Colonic mucosa (tissue), 4 donors: ENCODE measurements around the gene PLRG1. TPM values are rescaled to one million over a fixed set of nuclear protein-coding genes. Genes with fewer than 3 reads are reported as not detected.

Experiments used
- DNase-seq: peaks from one replicate; pipeline ENCODE4 v3.0.0-alpha.2; 2020
- H3K27ac ChIP-seq: fragments of 200-600 bp; one replicate; pipeline ENCODE4 v1.8.0; 2021
- H3K27me3 ChIP-seq: fragments of 200-600 bp; one replicate; pipeline ENCODE4 v1.8.0; 2021
- H3K36me3 ChIP-seq: fragments of 200-600 bp; one replicate; pipeline ENCODE4 v1.8.0; 2021
- H3K4me1 ChIP-seq: fragments of 200-600 bp; one replicate; pipeline ENCODE4 v1.8.0; 2021; ENCODE audit warnings: mild to moderate bottlenecking
- H3K4me3 ChIP-seq: fragments of 200-600 bp; one replicate; pipeline ENCODE4 v1.8.0; 2021
- H3K9ac ChIP-seq, 2 donors: one replicate each; pipeline ENCODE4 v1.7.0; 2013; ENCODE audit warnings: control low read depth in 2 of 2, low read depth in 2 of 2, low read length in 2 of 2
- H3K9me3 ChIP-seq: fragments of 200-600 bp; one replicate; pipeline ENCODE4 v1.8.0; 2021
- CTCF ChIP-seq: fragments of 200-600 bp; IDR thresholded peaks from one replicate; pipeline ENCODE4 v1.8.0; 2022; ENCODE audit warnings: antibody characterized with exemption, mild to moderate bottlenecking
- intact Hi-C: fragments of 100-400 bp; cut with DNase I; formaldehyde crosslinking; loops from one replicate; pipeline ENCODE4 v1.14.1; 2022
- total RNA-seq, 2 donors: library from RNA; stranded (reverse); fragmentation: NEBNext Ultra II Directional in 1 of 2; extraction: Animal tissue kit (Norgen Biotek cat#: 25700) in 1 of 2; gene quantifications; one replicate each; pipeline ENCODE4 v1.2.1, GENCODE V29; 2021
- donor health status: healthy.
- donor health status: DM: no; HTN: no; CAD: no.
- donor health status: DM: no; HTN: no; CAD: no.

Gene PLRG1
- total RNA-seq, 2 donors from 2014 or later, result 60.4 to 74.3 TPM

GRCh38 chr4:154569584-154569983, 19.4 kb upstream of the PLRG1 start:
- Histone ChIP-seq H3K36me3 (no peaks in the 10 kb centered on the region), H3K9ac (no peak overlapping the region), H3K27ac (no peak overlapping the region), H3K4me3 (no peak overlapping the region), H3K9me3 (no peaks in the 10 kb centered on the region), H3K4me1 (no peaks in the 10 kb centered on the region), H3K27me3 (no peaks in the 10 kb centered on the region)
- no peak for TF ChIP-seq CTCF
- no peak for DNase-seq
- intact Hi-C loops, result no loop called here

- H3K27me3 ChIP-seq, result no peaks in the 10 kb centered on the region
- H3K4me1 ChIP-seq, result no peaks in the 10 kb centered on the region
- TF ChIP-seq CTCF, result no peak
- H3K36me3 ChIP-seq, result no peaks in the 10 kb centered on the region
- DNase-seq, result no peak
- intact Hi-C loops, result no loop called here
- H3K4me3 ChIP-seq, result no peak overlapping the region
- H3K9me3 ChIP-seq, result no peaks in the 10 kb centered on the region
- no peak overlapping the region for H3K27ac ChIP-seq
- no peak overlapping the region for H3K9ac ChIP-seq
Measured at GRCh38 chr4:154569028-154569427, 18.8 kb upstream of the PLRG1 start.

- Histone ChIP-seq H3K4me1 (no peaks in the 10 kb centered on the region), H3K9ac (no peak overlapping the region), H3K27ac (no peak overlapping the region), H3K9me3 (no peaks in the 10 kb centered on the region), H3K4me3 (no peak overlapping the region), H3K27me3 (no peaks in the 10 kb centered on the region), H3K36me3 (no peaks in the 10 kb centered on the region)
- TF ChIP-seq CTCF, result no peak
- no peak for DNase-seq
- intact Hi-C loops, result no loop called here
Measured at GRCh38 chr4:154566639-154567204, 16.5 kb upstream of the PLRG1 start.

- no peak for TF ChIP-seq CTCF
- Histone ChIP-seq H3K27me3 (no peaks in the 10 kb centered on the region), H3K4me1 (no peaks in the 10 kb centered on the region), H3K4me3 (no peak overlapping the region), H3K9me3 (no peaks in the 10 kb centered on the region), H3K9ac (no peak overlapping the region), H3K27ac (no peak overlapping the region), H3K36me3 (no peaks in the 10 kb centered on the region)
- intact Hi-C loops, result no loop called here
- DNase-seq, result no peak
Measured at GRCh38 chr4:154565704-154566103, 15.5 kb upstream of the PLRG1 start.

- Histone ChIP-seq H3K4me1 (no peaks in the 10 kb centered on the region), H3K27ac (no peak overlapping the region), H3K36me3 (no peaks in the 10 kb centered on the region), H3K27me3 (no peaks in the 10 kb centered on the region), H3K4me3 (no peak overlapping the region), H3K9ac (no peak overlapping the region), H3K9me3 (no peaks in the 10 kb centered on the region)
- intact Hi-C loops, result no loop called here
- DNase-seq, result no peak
- no peak for TF ChIP-seq CTCF
Measured at GRCh38 chr4:154564311-154564710, 14.1 kb upstream of the PLRG1 start.
